Gastroesophageal sphincter (tissue), 4 donors: Measurements from ENCODE around the gene COA5. TPM values are rescaled to one million over a fixed set of nuclear protein-coding genes. Genes with fewer than 3 reads are reported as not detected.

Experiments used
- ATAC-seq: fragments of 150-250 bp; one replicate; pipeline ENCODE4 v1.9.1; 2016; ENCODE audit warnings: mild to moderate bottlenecking, moderate library complexity
- H3K27ac ChIP-seq, 4 donors: fragments of 200-600 bp; sonication (generic) in 3 of 4; 1 replicate in 3 of 4; 2 replicates in 1 of 4; pipeline ENCODE4 v1.5.1; 2016 to 2019
- H3K27me3 ChIP-seq: fragments of 200-600 bp; sonication (generic); one replicate; pipeline ENCODE4 v1.5.1; 2019
- H3K36me3 ChIP-seq, 2 donors: fragments of 200-600 bp; sonication (generic); one replicate each; pipeline ENCODE4 v1.5.1; 2019; ENCODE audit warnings: control low read depth in 1 of 2
- H3K4me1 ChIP-seq, 3 donors: fragments of 200-600 bp; sonication (generic); 1 replicate in 2 of 3; 2 replicates in 1 of 3; pipeline ENCODE4 v1.5.1; 2016 to 2019; ENCODE audit warnings: control low read depth in 2 of 3
- H3K4me3 ChIP-seq, 2 donors: fragments of 200-600 bp; sonication (generic); one replicate each; pipeline ENCODE4 v1.5.1; 2019; ENCODE audit warnings: mild to moderate bottlenecking in 1 of 2, moderate library complexity in 1 of 2
- H3K9me3 ChIP-seq, 3 donors: fragments of 200-600 bp; sonication (generic); one replicate each; pipeline ENCODE4 v1.5.1; 2017 to 2019; ENCODE audit warnings: control low read depth in 2 of 3
- CTCF ChIP-seq, 4 experiments: fragments of 200-600 bp in 2 of 4; fragments of 450-650 bp in 2 of 4; sonication (generic) in 1 of 4; IDR thresholded peaks; one replicate each; pipeline ENCODE4 v1.5.1; 2017 to 2019; ENCODE audit warnings: antibody characterized with exemption in 4 of 4, mild to moderate bottlenecking in 2 of 4, moderate library complexity in 2 of 4
- EP300 ChIP-seq: sonication (generic); formaldehyde crosslinking; IDR thresholded peaks from one replicate; pipeline ENCODE4 v1.6.1; 2017; ENCODE audit warnings: antibody characterized with exemption, mild to moderate bottlenecking
- POLR2A ChIP-seq, 2 donors: fragments of 450-650 bp; IDR thresholded peaks; one replicate each; pipeline ENCODE4 v1.6.1; 2017; ENCODE audit warnings: antibody characterized with exemption in 2 of 2, mild to moderate bottlenecking in 2 of 2, moderate library complexity in 1 of 2
- POLR2AphosphoS5 ChIP-seq: sonication (generic); formaldehyde crosslinking; IDR thresholded peaks from one replicate; pipeline ENCODE4 v1.6.1; 2017; ENCODE audit warnings: antibody characterized with exemption
- WGBS, 2 donors: methylation state at CpG; one replicate each; pipeline ENCODE4 v1.1.5; 2018; ENCODE audit warnings: low coverage in 1 of 2; 5-methylcytosine and 5-hydroxymethylcytosine counted together
- total RNA-seq, 4 donors: library from RNA; depleted of rRNA; stranded (reverse); fragments of >200 nt; gene quantifications; one replicate each; pipeline ENCODE4 v1.1.0, GENCODE V29; 2016

The COA5 gene
- total RNA-seq, 4 donors from 2014 or later = 35.1 to 64.9 (median 42.3) TPM

GRCh38 chr2:98580656-98581284, 27.5 kb downstream of the COA5 start:
- H3K36me3 ChIP-seq = peaks cover 0 to 93% of the 10 kb centered on the region in 2 donors
- WGBS, 2 donors = 57 to 75% methylated on average over 2 to 5 of the region's 10 CpGs
- ATAC-seq = no peak

GRCh38 chr2:98579926-98580325, 28.4 kb downstream of the COA5 start:
- 100% methylated on average over 1 of the region's 7 CpGs; no CpG with 5 or more reads in 1 of the 2 donors for WGBS, 2 donors
- Histone ChIP-seq H3K27ac (no peak overlapping the region), H3K9me3 (no peaks in the 10 kb centered on the region), H3K27me3 (no peaks in the 10 kb centered on the region), H3K4me1 (peaks cover 0 to 14% (median 0%) of the 10 kb centered on the region in 3 donors), H3K4me3 (no peak overlapping the region), H3K36me3 (peaks cover 0 to 93% of the 10 kb centered on the region in 2 donors)
- ATAC-seq = no peak
- TF ChIP-seq POLR2AphosphoS5 (no peak), EP300 (no peak), POLR2A (IDR thresholded peaks at IDR 0.05) (no peak), CTCF (IDR thresholded peaks at IDR 0.05) (no peak)

More at GRCh38 chr2:98580656-98581284, 27.5 kb downstream of the COA5 start:
- Histone ChIP-seq H3K27ac (peak overlapping the region in 2 of 4 donors; percentile 8 to 27), H3K9me3 (no peaks in the 10 kb centered on the region), H3K4me1 (peaks cover 0 to 14% (median 0%) of the 10 kb centered on the region in 3 donors), H3K4me3 (no peak overlapping the region), H3K27me3 (no peaks in the 10 kb centered on the region)
- TF ChIP-seq EP300 (no peak), CTCF (IDR thresholded peaks at IDR 0.05) (no peak), POLR2AphosphoS5 (no peak), POLR2A (IDR thresholded peaks at IDR 0.05) (no peak)

- Histone ChIP-seq H3K36me3 (peaks cover 0 to 93% of the 10 kb centered on the region in 2 donors), H3K27me3 (no peaks in the 10 kb centered on the region), H3K4me1 (peaks cover 0 to 14% (median 0%) of the 10 kb centered on the region in 3 donors), H3K9me3 (no peaks in the 10 kb centered on the region), H3K4me3 (no peak overlapping the region), H3K27ac (no peak overlapping the region)
- ATAC-seq = no peak
- WGBS, 2 donors = 94 to 100% methylated on average over 1 to 4 of the region's 9 CpGs
- no peak for TF ChIP-seq EP300
- no peak for TF ChIP-seq CTCF (IDR thresholded peaks at IDR 0.05)
- TF ChIP-seq POLR2A (IDR thresholded peaks at IDR 0.05) = no peak
- TF ChIP-seq POLR2AphosphoS5 = no peak
Measured at GRCh38 chr2:98578231-98578630, 30.1 kb downstream of the COA5 start.

GRCh38 chr2:98577313-98577712, 31.0 kb downstream of the COA5 start:
- Histone ChIP-seq H3K9me3 (no peaks in the 10 kb centered on the region), H3K4me1 (peaks cover 0 to 14% (median 0%) of the 10 kb centered on the region in 3 donors), H3K36me3 (peaks cover 0 to 93% of the 10 kb centered on the region in 2 donors), H3K4me3 (no peak overlapping the region), H3K27me3 (no peaks in the 10 kb centered on the region), H3K27ac (no peak overlapping the region)
- no peak for TF ChIP-seq POLR2AphosphoS5
- TF ChIP-seq EP300 = no peak
- TF ChIP-seq CTCF (IDR thresholded peaks at IDR 0.05) = no peak
- no peak for TF ChIP-seq POLR2A (IDR thresholded peaks at IDR 0.05)
- ATAC-seq = no peak
- 62 to 66% methylated on average over 6 to 8 of the region's 10 CpGs for WGBS, 2 donors
